ENCODE measurements around the gene PRSS21. TPM values are rescaled to one million over a fixed set of nuclear protein-coding genes. Genes with fewer than 3 reads are reported as not detected.

PRSS21 gene
- total and polyA plus RNA-seq, 4 donors = 0.18 to 1.0 (median 0.26) TPM; not detected in 1

GRCh38 chr16:2836646-2837508 is 19.8 kb downstream of the PRSS21 start:
- no peak for TF ChIP-seq TAF1 (conservative IDR thresholded peaks at IDR 0.05)
- no peak for TF ChIP-seq GABPA (IDR thresholded peaks at IDR 0.05 in 1 of 2, conservative IDR thresholded peaks at IDR 0.05 in 1 of 2)
- TF ChIP-seq MAX (IDR thresholded peaks at IDR 0.05) = no peak
- TF ChIP-seq ZBTB33 (IDR thresholded peaks at IDR 0.05) = no peak
- TF ChIP-seq RXRA (IDR thresholded peaks at IDR 0.05) = no peak
- TF ChIP-seq NR2F2 (IDR thresholded peaks at IDR 0.05) = no peak
- TF ChIP-seq YY1 (IDR thresholded peaks at IDR 0.05) = no peak
- no peak for TF ChIP-seq CTCF (IDR thresholded peaks at IDR 0.05; ENCODE audit: low read depth, low read length, missing input control)
- TF ChIP-seq REST (IDR thresholded peaks at IDR 0.05) = no peak
- TF ChIP-seq ATF3 (IDR thresholded peaks at IDR 0.05) = no peak
- no peak for TF ChIP-seq FOXA2 (IDR thresholded peaks at IDR 0.05)
- TF ChIP-seq HNF4A (conservative IDR thresholded peaks at IDR 0.05) = no peak
- no peak for TF ChIP-seq JUND (IDR thresholded peaks at IDR 0.05)
- no peak for TF ChIP-seq RAD21 (IDR thresholded peaks at IDR 0.05)
- no peak for TF ChIP-seq FOXA1 (IDR thresholded peaks at IDR 0.05)
- no peak for TF ChIP-seq EGR1 (IDR thresholded peaks at IDR 0.05; ENCODE audit: low read depth in 2 of 2)
- no peak for TF ChIP-seq HNF4G (IDR thresholded peaks at IDR 0.05)
- TF ChIP-seq SP1 (IDR thresholded peaks at IDR 0.05) = no peak
- Histone ChIP-seq H3K36me3 (ENCODE audit: control insufficient read depth in 4 of 4, insufficient read depth in 3 of 4, low read depth in 1 of 4, low read length in 3 of 4) (no peaks in the 10 kb centered on the region), H3K27ac (ENCODE audit: low read depth in 1 of 2, low read length in 2 of 2) (no peak overlapping the region), H3K4me1 (ENCODE audit: control insufficient read depth in 4 of 4, insufficient read depth in 4 of 4, low read length in 3 of 4) (peaks cover 0 to 1% (median under 1%) of the 10 kb centered on the region in 4 donors), H3K9ac (ENCODE audit: low read depth in 1 of 2, low read length in 2 of 2) (no peak overlapping the region), H3K4me3 (ENCODE audit: low read depth in 1 of 3, low read length in 3 of 3) (no peak overlapping the region), H3K27me3 (ENCODE audit: control insufficient read depth in 4 of 4, insufficient read depth in 4 of 4, low read length in 3 of 4) (no peaks in the 10 kb centered on the region), H3K9me3 (ENCODE audit: control insufficient read depth in 4 of 4, low read length in 3 of 4) (no peaks in the 10 kb centered on the region)
- DNase-seq (ENCODE audit: low spot score) = no peak
- 75% methylated on average over 13 of the region's 13 CpGs for WGBS

Data from liver (tissue), 9 donors.